GM23338 (cell line): ENCODE data around the gene BLM. TPM values are rescaled to one million over a fixed set of nuclear protein-coding genes. Genes with fewer than 3 reads are reported as not detected.

ENCODE experiments used
- ATAC-seq: fragments of 200-7000 bp; cut with Tn5 transposase; 3 replicates; pipeline ENCODE4 v1.9.1; 2020
- DNase-seq: peaks from one replicate; pipeline ENCODE4 v3.0.0-alpha.2; 2015; ENCODE audit warnings: low spot score
- H2AFZ ChIP-seq: fragments of 200-600 bp; sonication (generic); 2 replicates; pipeline ENCODE4 v1.8.0; 2016; ENCODE audit warnings: antibody characterized with exemption, mild to moderate bottlenecking, moderate library complexity
- H3F3A ChIP-seq: fragments of 200-600 bp; sonication (generic); replicated peaks from 2 replicates; pipeline ENCODE4 v1.8.0; 2017; ENCODE audit warnings: antibody characterized with exemption, mixed run types, low read depth
- H3K27ac ChIP-seq: fragments of 200-600 bp; sonication (generic); 2 replicates; pipeline ENCODE4 v1.6.1; 2016; ENCODE audit warnings: low read depth
- H3K27me3 ChIP-seq: fragments of 200-600 bp; sonication (generic); 2 replicates; pipeline ENCODE4 v1.8.0; 2016; ENCODE audit warnings: mild to moderate bottlenecking, mixed run types, moderate library complexity; ENCODE audit not compliant: insufficient read depth
- H3K36me3 ChIP-seq: fragments of 200-600 bp; sonication (generic); 2 replicates; pipeline ENCODE4 v1.8.0; 2016; ENCODE audit warnings: mild to moderate bottlenecking; ENCODE audit not compliant: insufficient read depth
- H3K4me1 ChIP-seq: fragments of 200-600 bp; sonication (generic); 2 replicates; pipeline ENCODE4 v1.8.0; 2016; ENCODE audit warnings: mild to moderate bottlenecking, moderate library complexity; ENCODE audit not compliant: insufficient read depth
- H3K4me2 ChIP-seq: fragments of 200-600 bp; sonication (generic); 2 replicates; pipeline ENCODE4 v1.7.1; 2017; ENCODE audit warnings: mixed run types
- H3K4me3 ChIP-seq: fragments of 200-600 bp; sonication (generic); 2 replicates; pipeline ENCODE4 v1.6.1; 2016; ENCODE audit warnings: mixed run types
- H3K79me2 ChIP-seq: fragments of 200-600 bp; sonication (generic); replicated peaks from 2 replicates; pipeline ENCODE4 v1.8.0; 2017; ENCODE audit warnings: mild to moderate bottlenecking; ENCODE audit not compliant: insufficient read depth
- H3K9me2 ChIP-seq: fragments of 200-600 bp; sonication (generic); 2 replicates; pipeline ENCODE4 v1.8.0; 2017; ENCODE audit not compliant: insufficient read depth
- H4K20me1 ChIP-seq: fragments of 200-600 bp; sonication (generic); replicated peaks from 2 replicates; pipeline ENCODE4 v1.8.0; 2017; ENCODE audit warnings: mild to moderate bottlenecking; ENCODE audit not compliant: insufficient read depth
- H3K27ac Mint-ChIP-seq: 2 replicates; pipeline ENCODE4 v1.8.0; 2020; ENCODE audit warnings: inconsistent platforms, mild to moderate bottlenecking, moderate library complexity, mixed read lengths
- H3K27me3 Mint-ChIP-seq: 3 replicates; pipeline ENCODE4 v1.8.0; 2022; ENCODE audit warnings: low read depth, mild to moderate bottlenecking, moderate library complexity, mixed read lengths, inconsistent platforms; ENCODE audit not compliant: insufficient read depth, poor library complexity
- H3K36me3 Mint-ChIP-seq: 3 replicates; pipeline ENCODE4 v1.8.0; 2021; ENCODE audit warnings: low read depth, mild to moderate bottlenecking, inconsistent platforms, moderate library complexity, mixed read lengths
- H3K4me1 Mint-ChIP-seq: 3 replicates; pipeline ENCODE4 v1.8.0; 2020; ENCODE audit warnings: mild to moderate bottlenecking, inconsistent platforms, mixed read lengths
- H3K4me3 Mint-ChIP-seq: 3 replicates; pipeline ENCODE4 v1.8.0; 2021; ENCODE audit warnings: moderate library complexity, mild to moderate bottlenecking, inconsistent platforms, mixed read lengths
- H3K9me3 Mint-ChIP-seq: 3 replicates; pipeline ENCODE4 v1.8.0; 2020; ENCODE audit warnings: moderate library complexity, mild to moderate bottlenecking, inconsistent platforms, mixed read lengths
- CREB1 ChIP-seq: fragments of 250-450 bp; sonication (Bioruptor Pico); IDR thresholded peaks from 2 replicates; pipeline ENCODE4 v1.5.0; 2020; ENCODE audit warnings: low read depth, mild to moderate bottlenecking, moderate library complexity
- CTCF ChIP-seq, 2 experiments: fragments of 200-600 bp in 1 of 2; sonication (generic) in 1 of 2; conservative IDR thresholded peaks; 2 replicates each; pipeline versions ENCODE4 v1.5.1 to v1.6.1; 2016 to 2017; ENCODE audit warnings: antibody characterized with exemption in 2 of 2, low read depth in 2 of 2, mild to moderate bottlenecking in 2 of 2, moderate library complexity in 1 of 2
- ETS1 ChIP-seq: IDR thresholded peaks from 2 replicates; pipeline ENCODE4 v1.6.1; 2016; ENCODE audit warnings: antibody characterized with exemption
- EZH2 ChIP-seq: fragments of 200-600 bp; sonication (generic); IDR thresholded peaks from one replicate; pipeline ENCODE4 v1.8.0; 2017; ENCODE audit warnings: antibody characterized with exemption, mild to moderate bottlenecking, low read depth; ENCODE audit not compliant: unreplicated experiment
- EZH2phosphoT487 ChIP-seq: fragments of 200-600 bp; sonication (generic); IDR thresholded peaks from one replicate; pipeline ENCODE4 v1.8.1; 2018; ENCODE audit warnings: antibody characterized with exemption; ENCODE audit not compliant: unreplicated experiment
- JUNB ChIP-seq: IDR thresholded peaks from one replicate; pipeline ENCODE4 v1.6.1; 2016; ENCODE audit warnings: antibody characterized with exemption; ENCODE audit not compliant: unreplicated experiment
- NANOG ChIP-seq: IDR thresholded peaks from 2 replicates; pipeline ENCODE4 v1.6.1; 2016; ENCODE audit warnings: antibody characterized with exemption, borderline replicate concordance
- POLR2AphosphoS5 ChIP-seq: IDR thresholded peaks from 2 replicates; pipeline ENCODE4 v1.6.1; 2016; ENCODE audit warnings: antibody characterized with exemption, low read depth
- STAT1 ChIP-seq: IDR thresholded peaks from one replicate; pipeline ENCODE4 v1.6.1; 2016; ENCODE audit warnings: antibody characterized with exemption; ENCODE audit not compliant: unreplicated experiment
- ZNF114 ChIP-seq: fragments of 250-450 bp; sonication (Bioruptor Pico); IDR thresholded peaks from 2 replicates; pipeline ENCODE4 v1.5.0; 2020; ENCODE audit warnings: mild to moderate bottlenecking, moderate library complexity
- ZNF331 ChIP-seq: fragments of 250-450 bp; sonication (Bioruptor Pico); IDR thresholded peaks from 2 replicates; pipeline ENCODE4 v1.5.0; 2020; ENCODE audit warnings: low read depth, mild to moderate bottlenecking, moderate library complexity
- ZNF462 ChIP-seq: fragments of 250-450 bp; sonication (Bioruptor Pico); IDR thresholded peaks from 2 replicates; pipeline ENCODE4 v1.5.0; 2020; ENCODE audit warnings: mild to moderate bottlenecking, moderate library complexity
- polyA plus RNA-seq: library from polyadenylated mRNA; unstranded; fragments of >200 nt; fragmentation: Nextera tagmentation; extraction: Ambion mirVana; gene quantifications from 2 replicates; pipeline ENCODE4 v1.2.1, GENCODE V29; 2016
- total RNA-seq: library from RNA; depleted of rRNA; stranded (reverse); fragments of >200 nt; shearing (Covaris generic); gene quantifications from 2 replicates; pipeline ENCODE4 v1.2.3, GENCODE V29; 2014
- TF ChIP-seq, protein P1 (sequence below): IDR thresholded peaks from one replicate; pipeline ENCODE4 v1.6.1; 2018; ENCODE audit warnings: antibody characterized with exemption; ENCODE audit not compliant: unreplicated experiment

The BLM gene
- total and polyA plus RNA-seq, 2 experiments from 2014 or later = 43.1 to 43.3 TPM

DNA sequence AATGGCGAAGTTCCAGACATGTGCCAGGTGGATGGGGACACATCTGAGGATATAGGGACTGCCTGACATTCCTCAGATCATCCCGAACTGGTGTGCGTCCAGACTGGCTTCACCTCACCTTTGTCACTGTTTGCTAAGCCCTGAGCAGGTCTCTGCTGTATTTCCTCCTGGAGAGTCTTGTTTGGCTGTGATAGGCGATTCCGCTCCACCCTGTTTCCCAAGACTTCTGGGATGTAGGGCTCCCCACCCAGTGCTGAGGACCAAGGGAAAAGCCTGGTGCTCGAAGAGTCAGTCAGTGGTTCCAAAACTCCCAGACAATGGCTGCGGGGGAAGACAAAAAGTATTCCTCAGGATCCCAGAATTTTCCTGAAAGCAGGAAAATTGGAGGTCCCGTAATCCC is 140.2 kb downstream of the BLM start:
- peaks cover 12% of the 10 kb centered on the region for H3K27me3 Mint-ChIP-seq

More for the DNA sequence above, 140.2 kb downstream of the BLM start:
- TF ChIP-seq ZNF114 (CRISPR knock-in tag) (no peak), JUNB (no peak), STAT1 (no peak), CREB1 (no peak), NANOG (no peak), ZNF462 (CRISPR knock-in tag) (no peak), POLR2AphosphoS5 (no peak), EZH2phosphoT487 (no peak), ZNF331 (no peak), CTCF (conservative IDR thresholded peaks at IDR 0.05; ENCODE audit: low read depth in 2 of 2) (no peak), ETS1 (no peak), EZH2 (no peak)
- TF ChIP-seq, protein P1, sequence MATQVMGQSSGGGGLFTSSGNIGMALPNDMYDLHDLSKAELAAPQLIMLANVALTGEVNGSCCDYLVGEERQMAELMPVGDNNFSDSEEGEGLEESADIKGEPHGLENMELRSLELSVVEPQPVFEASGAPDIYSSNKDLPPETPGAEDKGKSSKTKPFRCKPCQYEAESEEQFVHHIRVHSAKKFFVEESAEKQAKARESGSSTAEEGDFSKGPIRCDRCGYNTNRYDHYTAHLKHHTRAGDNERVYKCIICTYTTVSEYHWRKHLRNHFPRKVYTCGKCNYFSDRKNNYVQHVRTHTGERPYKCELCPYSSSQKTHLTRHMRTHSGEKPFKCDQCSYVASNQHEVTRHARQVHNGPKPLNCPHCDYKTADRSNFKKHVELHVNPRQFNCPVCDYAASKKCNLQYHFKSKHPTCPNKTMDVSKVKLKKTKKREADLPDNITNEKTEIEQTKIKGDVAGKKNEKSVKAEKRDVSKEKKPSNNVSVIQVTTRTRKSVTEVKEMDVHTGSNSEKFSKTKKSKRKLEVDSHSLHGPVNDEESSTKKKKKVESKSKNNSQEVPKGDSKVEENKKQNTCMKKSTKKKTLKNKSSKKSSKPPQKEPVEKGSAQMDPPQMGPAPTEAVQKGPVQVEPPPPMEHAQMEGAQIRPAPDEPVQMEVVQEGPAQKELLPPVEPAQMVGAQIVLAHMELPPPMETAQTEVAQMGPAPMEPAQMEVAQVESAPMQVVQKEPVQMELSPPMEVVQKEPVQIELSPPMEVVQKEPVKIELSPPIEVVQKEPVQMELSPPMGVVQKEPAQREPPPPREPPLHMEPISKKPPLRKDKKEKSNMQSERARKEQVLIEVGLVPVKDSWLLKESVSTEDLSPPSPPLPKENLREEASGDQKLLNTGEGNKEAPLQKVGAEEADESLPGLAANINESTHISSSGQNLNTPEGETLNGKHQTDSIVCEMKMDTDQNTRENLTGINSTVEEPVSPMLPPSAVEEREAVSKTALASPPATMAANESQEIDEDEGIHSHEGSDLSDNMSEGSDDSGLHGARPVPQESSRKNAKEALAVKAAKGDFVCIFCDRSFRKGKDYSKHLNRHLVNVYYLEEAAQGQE = no peak
- Mint-ChIP-seq H3K4me1 (peaks cover 9% of the 10 kb centered on the region), H3K9me3 (no peaks in the 10 kb centered on the region), H3K27ac (no peak overlapping the region), H3K4me3 (no peak overlapping the region), H3K36me3 (no peaks in the 10 kb centered on the region)
- Histone ChIP-seq H3K9me2 (no peaks in the 10 kb centered on the region), H3K4me2 (no peak overlapping the region), H2AFZ (no peak overlapping the region), H3K27me3 (no peaks in the 10 kb centered on the region), H3K79me2 (no peaks in the 10 kb centered on the region), H3K4me3 (no peak overlapping the region), H3K4me1 (peaks cover 8% of the 10 kb centered on the region), H3F3A (no peaks in the 10 kb centered on the region), H3K36me3 (no peaks in the 10 kb centered on the region), H4K20me1 (no peaks in the 10 kb centered on the region), H3K27ac (no peak overlapping the region)
- ATAC-seq (no peak), DNase-seq (no peak)
